ENCODE data around the gene TAS2R9.

- TF ChIP-seq, protein P1, sequence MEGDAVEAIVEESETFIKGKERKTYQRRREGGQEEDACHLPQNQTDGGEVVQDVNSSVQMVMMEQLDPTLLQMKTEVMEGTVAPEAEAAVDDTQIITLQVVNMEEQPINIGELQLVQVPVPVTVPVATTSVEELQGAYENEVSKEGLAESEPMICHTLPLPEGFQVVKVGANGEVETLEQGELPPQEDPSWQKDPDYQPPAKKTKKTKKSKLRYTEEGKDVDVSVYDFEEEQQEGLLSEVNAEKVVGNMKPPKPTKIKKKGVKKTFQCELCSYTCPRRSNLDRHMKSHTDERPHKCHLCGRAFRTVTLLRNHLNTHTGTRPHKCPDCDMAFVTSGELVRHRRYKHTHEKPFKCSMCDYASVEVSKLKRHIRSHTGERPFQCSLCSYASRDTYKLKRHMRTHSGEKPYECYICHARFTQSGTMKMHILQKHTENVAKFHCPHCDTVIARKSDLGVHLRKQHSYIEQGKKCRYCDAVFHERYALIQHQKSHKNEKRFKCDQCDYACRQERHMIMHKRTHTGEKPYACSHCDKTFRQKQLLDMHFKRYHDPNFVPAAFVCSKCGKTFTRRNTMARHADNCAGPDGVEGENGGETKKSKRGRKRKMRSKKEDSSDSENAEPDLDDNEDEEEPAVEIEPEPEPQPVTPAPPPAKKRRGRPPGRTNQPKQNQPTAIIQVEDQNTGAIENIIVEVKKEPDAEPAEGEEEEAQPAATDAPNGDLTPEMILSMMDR (IDR thresholded peaks at IDR 0.05; ENCODE audit: low read depth, low read length): no peak
- no peak for TF ChIP-seq EZH2phosphoT487 (IDR thresholded peaks at IDR 0.05; ENCODE audit: low read depth)
Observed at GRCh38 chr12:10847744-10848143, 37.8 kb upstream of the TAS2R9 start.
